GM18517 (cell line): Measurements from ENCODE around the gene CTCF.

Experiments
- ATAC-seq: cut with Tn5 transposase; IDR thresholded peaks from one replicate; pipeline ENCODE4 v1.9.1; 2021; ENCODE audit warnings: mild to moderate bottlenecking, moderate library complexity; ENCODE audit not compliant: unreplicated experiment

CTCF gene

GRCh38 chr16:67593288-67593687, 31.0 kb downstream of the CTCF start:
- ATAC-seq: no peak

- ATAC-seq: no peak
Measured at GRCh38 chr16:67593701-67594100, 31.4 kb downstream of the CTCF start.

GRCh38 chr16:67594256-67594915, 32.1 kb downstream of the CTCF start:
- ATAC-seq: no peak

GRCh38 chr16:67594956-67595355, 32.6 kb downstream of the CTCF start:
- ATAC-seq: no peak

DNA sequence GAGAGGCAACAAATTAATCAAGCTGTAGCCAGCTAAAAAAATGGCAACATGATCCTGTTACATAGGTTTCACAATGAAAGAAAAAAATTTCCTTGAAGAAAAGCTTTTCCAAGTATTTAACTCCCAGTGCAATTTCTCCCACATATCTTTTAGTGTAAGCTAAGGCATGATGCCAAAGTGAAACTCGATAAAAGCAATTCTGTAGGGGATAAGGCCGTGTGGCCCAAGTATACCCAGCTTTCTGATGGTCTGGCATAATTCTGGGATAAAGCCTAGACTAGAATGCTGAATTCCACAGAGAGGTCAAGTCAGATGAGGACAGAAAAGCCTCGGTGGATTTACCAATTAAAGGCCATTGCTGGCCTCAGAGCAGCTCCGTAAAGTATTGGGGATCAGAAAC, 36.2 kb downstream of the CTCF start:
- ATAC-seq: no peak

DNA sequence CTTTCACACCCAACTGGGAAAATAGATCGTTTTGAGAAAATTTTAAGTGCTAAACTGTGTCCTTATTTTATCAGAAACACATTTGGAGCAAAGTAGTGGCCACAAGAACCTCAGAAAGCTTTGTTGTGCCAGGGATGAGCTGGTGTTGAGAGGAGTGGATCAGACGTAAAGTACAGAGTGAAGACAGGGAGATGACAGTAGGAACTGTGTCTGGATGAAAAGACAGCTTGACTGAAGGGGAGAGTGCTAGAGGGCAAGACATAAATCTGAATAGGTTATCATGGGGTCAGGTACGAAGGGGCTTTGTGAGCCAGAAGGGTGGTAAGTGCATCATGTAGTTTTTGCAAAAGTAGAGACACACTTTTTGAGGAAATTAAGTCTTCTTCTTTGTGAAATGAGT, 43.3 kb downstream of the CTCF start:
- no peak for ATAC-seq

DNA sequence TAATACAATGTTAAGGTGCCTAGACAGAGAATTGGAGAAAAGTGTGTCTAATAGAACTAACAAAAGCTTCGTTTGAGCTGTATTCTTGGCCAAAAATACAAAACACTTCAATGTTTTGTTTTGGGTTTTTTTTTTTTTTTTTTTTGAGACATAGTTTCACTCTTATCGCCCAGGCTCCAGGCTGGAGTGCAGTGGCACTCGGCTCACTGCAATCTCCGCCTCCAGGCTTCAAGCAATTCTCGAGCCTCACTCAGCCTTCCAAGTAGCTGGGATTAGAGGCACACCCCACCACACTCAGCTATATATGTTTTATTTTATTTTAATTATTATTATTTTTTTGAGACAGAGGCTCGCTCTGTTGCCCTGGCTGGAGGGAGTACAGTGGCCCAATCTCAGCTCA, 44.3 kb downstream of the CTCF start:
- no peak for ATAC-seq

- no peak for ATAC-seq
Measured at GRCh38 chr16:67608364-67608763, 46.0 kb downstream of the CTCF start.

DNA sequence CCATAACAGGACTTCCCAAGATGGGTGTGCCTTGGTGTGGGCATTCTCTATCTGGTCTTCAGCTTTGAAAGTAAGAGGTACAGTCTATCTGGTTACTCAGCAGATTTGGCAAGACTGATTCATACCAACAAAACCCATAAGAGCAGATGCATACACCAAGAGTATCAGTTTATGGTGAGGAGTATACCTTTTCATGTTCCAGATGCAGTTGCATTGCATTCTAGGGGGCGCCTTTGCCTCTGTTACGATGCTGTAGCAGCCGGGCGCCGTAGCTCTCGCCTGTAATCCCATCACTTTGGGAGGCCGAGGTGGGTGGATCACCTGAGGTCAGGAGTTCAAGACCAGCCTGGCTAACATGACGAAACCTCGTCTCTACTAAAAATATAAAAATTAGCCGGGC, 51.5 kb downstream of the CTCF start:
- ATAC-seq: no peak

- no peak for ATAC-seq
Measured at GRCh38 chr16:67628216-67628615, 65.9 kb downstream of the CTCF start.

GRCh38 chr16:67632415-67633172, 70.3 kb downstream of the CTCF start:
- ATAC-seq: no peak

DNA sequence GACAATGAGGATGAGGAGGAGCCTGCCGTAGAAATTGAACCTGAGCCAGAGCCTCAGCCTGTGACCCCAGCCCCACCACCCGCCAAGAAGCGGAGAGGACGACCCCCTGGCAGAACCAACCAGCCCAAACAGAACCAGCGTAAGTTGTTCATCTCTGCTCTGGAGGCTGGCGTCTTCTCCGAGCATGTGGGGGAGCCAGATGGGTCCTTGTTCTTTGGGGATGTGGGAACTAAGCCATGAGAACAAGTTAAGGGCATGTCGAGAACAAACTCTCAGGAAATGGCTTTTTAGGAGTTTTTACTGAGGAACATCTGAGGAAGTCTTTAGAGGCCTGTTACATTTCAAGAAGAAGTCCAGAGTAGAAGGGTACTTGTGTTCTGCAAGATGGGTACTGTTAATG, 74.4 kb downstream of the CTCF start:
- no peak for ATAC-seq

GRCh38 chr16:67637625-67638024, 75.3 kb downstream of the CTCF start:
- no peak for ATAC-seq

DNA sequence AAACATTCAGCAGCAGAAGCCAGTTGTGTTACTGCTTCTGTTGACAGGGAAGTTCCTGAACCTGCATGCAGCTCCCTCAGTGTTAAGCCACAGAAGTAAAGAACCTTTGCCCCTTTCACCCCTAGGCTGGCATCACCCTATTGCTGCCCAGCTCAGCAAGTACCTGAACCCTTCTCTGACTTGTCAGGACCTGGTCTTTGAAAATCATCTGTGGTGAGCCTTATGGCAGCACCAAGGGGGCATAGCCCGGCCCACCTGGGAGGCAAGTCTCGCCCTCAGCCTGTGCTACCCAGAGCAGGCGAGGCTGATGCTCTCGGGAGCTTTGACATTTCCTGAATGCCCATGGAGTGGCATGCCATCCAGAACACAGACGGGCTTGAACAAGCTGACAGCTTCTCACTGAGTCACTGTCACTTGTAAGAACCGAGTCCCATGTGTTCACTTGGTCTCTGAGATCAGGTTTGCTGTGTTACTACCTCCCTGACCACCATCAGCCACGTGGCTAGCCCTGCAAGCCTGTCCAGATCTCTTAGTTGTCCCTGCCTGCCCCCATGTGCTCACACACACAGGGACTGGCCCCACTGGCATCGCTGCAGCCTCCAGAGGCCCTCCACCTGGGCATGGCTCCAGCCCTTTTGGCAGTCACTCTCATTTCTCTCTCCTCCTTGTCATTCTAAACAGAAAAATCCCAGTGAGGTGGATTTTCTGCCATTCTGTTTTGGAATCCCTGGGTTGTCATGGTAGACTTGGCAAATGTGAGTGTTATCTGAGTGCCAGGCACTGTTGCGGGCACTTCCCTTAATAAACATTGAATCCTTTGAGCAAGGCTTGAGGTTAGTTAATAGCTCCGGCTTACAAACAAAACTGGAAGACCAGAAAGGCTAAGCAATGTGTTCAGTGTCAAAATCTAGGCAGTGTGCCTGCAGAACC, 79.7 kb downstream of the CTCF start:
- no peak for ATAC-seq

DNA sequence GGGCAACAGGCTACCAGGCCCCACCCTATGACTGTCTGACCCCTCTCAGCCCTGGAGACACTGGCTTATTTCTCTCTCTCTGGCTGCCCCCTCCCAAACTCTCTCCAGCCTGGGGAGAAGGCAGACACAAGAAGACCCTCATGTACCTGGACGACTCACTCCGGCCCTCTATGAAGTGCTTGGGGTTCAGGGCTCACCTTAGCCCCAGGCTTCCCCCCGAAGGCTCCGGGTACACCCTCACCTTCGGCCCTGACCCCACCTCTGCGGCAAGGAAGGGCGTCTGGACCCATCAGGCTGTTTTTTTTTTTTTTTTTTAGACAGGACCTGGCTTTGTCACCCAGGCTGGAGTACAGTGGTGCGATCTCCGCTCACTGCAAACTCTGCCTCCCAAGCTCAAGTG, 81.7 kb downstream of the CTCF start:
- ATAC-seq: no peak

DNA sequence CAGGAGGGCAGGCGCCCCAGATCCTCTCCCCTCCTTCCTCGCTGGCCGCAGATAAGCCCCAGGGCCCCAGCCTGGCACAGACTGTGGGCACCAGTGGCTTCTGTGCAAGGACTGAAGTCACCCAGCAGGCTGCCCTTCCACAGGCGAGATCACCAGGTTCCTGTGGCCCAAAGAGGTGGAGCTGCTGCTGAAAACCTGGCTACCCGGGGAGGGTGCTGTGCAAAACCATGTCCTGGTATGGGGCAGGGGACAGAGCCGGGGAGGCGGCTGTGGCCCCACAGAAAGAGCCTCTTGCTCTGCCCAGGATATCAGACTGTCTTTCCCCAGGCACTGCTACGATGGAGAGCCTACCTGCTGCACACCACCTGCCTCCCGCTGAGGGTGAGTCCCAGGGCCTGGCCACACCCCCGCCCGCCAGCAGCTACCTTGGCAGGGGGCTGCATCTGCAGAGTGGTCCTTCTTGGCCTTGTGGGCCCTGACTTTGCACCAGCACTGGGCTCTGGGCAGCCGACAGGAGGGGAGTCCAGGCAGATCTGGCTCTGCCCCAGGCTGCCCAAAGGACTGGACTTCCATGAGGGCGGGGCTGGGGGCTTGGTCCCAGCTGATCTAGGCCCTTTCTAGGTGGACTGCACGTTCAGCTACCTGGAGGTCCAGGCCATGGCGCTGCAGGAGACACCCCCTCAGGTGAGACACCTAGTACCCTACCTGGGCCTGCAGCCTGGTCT, 83.2 kb downstream of the CTCF start:
- peak; percentile 9 for ATAC-seq

DNA sequence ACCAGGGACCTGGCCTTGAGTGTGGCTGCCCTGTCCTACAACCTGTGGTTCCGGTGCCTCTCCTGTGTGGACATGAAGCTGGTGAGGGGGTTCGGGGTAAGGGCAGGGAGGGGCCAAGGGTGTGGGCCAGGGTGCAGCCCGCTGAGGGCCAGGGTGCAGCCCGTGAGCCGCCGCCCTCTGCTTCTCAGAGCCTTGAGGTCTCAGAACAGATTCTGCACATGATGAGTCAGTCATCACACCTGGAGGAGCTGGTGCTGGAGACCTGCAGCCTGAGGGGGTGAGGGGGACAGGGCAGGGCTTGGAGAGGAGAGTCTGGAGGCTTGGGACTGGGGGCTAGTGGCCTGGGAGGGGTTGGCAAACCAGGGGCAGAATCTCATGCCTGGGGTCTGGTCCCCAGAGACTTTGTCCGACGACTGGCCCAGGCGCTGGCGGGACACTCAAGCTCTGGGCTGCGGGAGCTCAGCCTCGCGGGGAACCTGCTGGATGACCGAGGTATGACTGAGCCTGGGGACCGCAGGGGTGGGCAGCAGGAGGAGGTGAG, 84.9 kb downstream of the CTCF start:
- no peak for ATAC-seq

DNA sequence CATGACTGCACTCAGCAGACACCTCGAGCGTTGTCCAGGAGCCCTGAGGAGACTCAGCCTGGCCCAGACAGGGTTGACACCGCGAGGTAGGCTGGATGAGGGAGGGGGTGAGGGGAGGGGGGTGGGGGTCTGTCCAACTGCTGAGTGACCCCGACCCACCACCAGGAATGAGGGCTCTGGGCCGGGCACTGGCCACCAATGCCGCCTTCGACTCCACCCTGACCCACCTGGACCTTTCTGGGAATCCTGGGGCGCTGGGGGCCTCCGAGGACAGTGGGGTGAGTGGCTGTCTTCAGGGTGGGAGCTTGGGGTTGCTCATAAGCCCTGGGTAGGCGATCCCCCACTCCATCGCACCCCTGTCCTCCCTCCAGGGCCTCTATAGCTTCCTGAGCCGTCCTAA, 85.4 kb downstream of the CTCF start:
- no peak for ATAC-seq

DNA sequence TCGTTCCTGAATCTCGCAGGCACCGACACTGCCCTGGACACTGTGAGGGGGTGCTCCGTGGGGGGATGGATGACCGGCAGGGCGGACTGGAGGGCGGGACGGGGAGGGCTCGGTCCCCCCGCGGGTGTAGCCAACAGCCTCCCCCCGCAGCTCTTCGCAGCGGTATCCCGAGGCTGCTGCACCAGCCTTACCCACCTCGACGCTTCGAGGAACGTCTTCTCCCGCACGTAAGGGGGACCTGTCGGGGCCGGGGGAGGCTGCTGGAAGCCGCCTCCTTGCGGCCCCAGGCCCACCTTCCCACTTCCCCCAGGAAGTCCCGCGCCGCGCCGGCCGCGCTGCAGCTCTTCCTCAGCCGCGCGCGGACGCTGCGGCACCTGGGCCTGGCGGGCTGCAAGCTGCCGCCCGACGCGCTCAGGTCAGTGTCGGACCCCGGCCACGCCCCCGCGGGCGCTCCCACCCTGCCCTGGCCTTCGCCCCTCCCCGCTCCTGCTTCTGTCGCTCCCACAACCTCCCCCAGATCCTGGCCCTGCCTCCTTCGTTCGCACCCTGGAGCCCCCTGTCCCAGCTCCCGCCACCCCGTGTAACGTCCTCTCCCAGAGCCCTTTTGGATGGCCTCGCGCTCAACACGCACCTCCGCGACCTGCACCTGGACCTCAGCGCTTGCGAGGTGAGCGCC, 85.9 kb downstream of the CTCF start:
- ATAC-seq: no peak

DNA sequence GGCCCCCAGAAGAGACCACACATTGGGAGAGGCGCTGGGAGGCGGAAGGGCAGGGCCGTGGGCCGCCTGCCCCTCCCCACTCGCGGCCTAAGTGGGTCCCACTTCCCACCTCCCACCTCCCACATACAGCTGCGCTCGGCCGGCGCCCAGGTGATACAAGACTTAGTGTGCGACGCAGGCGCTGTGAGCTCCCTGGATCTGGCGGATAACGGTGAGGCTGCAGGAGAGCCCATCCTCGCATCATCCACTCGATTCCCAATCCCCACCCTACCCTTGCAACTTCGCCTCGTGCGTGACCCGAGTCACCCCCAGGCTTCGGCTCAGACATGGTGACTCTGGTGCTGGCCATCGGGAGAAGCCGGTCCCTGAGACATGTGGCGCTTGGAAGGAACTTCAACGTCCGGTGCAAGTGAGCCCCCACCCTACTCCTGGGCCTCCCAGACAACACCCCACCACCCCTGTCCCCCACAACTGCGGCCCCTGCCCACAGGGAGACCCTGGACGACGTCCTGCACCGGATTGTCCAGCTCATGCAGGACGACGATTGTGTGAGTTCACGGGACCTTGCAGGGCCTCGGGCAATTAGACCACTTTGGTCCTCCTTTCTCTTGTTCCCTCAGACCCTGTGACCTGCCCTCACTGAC, 86.6 kb downstream of the CTCF start:
- ATAC-seq: no peak
